GM19025 (cell line): ENCODE measurements around the gene SMIM24.

Experiments used
- ATAC-seq: cut with Tn5 transposase; IDR thresholded peaks from one replicate; pipeline ENCODE4 v1.9.1; 2021; ENCODE audit warnings: mild to moderate bottlenecking, low read depth, moderate library complexity; ENCODE audit not compliant: unreplicated experiment

Gene SMIM24

DNA sequence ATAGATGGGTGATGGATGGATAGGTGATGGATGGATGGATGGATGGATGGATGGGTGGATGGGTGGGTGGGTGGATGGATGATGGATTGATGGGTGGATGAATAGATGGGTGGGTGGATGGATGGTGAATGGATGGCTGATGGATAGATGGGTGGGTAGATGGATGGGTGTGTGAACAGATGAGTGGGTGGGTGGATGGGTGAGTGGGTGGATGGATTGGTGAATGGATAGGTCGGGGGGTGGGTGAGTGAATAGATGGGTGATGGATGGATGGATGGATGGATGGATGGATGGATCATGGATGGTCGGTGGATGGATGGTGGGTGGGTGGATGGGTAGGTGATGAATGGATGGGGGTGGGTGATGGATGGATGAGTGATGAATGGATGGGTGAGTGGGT is 3.5 kb downstream of the SMIM24 start:
- ATAC-seq: no peak

DNA sequence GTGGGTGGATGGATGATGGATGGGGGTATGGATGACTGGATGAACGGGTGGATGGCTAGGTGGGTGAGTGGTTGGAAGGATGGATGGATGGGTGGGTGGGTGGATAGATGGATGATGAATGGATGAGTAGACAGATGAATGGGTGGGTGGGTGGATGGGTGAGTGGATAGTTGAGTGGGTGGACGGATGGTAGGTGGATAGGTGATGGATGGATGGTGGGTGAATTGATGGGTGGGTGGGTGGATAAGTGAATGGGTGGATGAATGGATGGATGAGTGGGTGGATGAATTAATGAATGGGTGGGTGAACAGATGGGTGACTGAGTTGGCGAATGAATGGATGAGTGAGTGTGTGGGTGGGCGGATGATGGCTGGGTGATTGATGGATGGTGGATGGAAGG is 4.9 kb downstream of the SMIM24 start:
- ATAC-seq: no peak

DNA sequence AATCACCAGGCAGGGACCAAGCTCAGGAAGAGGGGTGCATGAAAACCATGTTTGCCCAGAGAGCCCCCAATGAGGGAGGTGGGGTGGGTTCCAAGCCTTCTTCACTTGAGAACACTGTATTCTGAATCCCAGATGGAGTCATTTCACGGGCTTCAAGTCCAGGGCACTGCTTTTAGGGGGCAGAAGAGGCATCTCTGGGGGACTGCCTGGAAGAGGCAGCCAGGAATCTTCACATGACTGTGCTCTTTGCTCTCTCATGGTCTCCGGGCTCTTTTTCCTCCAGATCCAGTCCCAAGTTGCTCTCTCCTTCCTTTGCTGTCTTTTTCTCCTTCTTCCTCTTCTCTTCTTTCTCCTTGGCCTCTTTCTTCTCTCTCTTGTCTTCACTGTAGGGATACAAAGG is 5.7 kb downstream of the SMIM24 start:
- no peak for ATAC-seq

DNA sequence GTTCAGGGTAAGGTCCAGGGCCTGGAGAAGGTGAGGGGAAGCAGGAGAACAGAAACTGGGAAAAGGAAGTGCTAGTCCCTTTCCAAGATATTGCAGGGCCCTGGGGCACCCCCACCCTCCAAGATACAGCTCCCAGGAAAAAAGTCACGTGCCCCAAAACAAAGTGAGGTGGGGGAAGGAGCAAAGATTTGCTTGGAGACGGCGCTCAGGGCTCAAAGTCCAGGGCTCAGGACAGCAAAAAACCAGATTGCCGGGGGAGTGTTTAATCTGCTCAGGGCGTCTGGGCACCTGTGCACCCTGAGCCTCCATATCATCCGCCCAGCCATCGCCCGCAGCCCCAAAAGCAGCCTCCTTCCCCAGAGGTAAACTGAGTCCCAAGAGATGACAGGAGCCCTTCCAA is 6.3 kb downstream of the SMIM24 start:
- no peak for ATAC-seq

DNA sequence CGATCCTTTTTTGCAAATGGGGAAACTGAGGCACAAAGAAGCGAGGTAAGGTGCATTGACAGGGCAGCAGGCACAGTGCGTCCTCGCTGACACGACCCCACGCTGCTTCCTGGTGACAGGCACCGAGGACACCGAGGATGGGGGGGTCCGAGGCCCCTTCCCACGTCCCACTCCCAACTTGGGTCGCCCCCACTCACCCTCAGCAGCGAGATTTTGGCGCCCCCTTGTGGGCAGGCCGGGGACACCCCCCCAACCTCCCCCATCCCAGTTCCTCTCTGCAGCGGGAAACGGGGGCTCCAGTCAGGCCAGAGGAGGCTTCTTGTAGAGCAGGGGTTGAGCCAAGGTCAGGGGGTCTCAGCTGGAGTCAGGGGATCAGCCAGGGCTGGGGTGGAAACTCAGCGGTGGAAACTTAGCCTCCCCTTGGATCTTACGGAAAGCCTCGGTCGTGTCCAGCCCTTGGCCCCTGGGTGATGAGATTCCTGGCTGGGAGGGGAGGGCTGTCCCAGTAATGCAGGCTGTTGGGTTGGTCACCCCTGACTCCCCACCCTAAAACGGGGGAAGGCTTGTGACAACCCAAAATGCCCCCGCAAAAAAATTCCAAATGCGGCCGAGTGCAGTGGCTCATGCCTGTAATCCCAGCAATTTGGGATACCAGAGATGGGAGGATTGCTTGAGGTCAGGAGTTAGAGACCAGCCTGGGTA is 8.2 kb downstream of the SMIM24 start:
- ATAC-seq: no peak

DNA sequence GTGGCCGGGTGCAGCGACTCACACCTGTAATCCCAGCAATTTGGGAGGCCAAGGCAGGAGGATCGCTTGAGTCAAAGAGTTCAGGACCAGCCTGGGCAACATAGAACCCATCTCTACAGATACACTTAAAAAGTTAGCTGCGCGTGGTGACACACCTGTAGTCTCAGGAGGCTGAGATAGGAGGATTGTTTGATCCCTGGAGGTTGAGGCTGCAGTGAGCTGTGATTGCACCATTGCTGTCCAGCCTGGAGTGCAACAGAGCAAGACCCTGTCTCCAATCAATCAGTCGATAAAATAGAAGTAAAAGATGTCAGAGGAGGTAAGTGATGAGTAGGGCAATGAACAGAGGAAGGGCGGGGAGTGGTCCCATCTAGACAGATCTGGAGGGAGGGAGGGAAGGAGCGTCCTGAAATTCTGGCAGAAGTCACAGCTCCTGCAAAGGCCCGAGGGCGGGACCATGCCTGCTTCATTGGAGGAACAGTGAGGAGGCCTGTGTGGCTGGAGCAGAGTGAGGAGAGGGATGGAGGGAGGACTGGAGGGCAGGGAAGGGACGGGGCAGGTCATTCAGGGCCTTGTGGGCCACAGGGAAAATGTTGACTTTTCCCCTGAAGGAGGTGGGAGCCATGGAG is 9.7 kb downstream of the SMIM24 start:
- ATAC-seq: no peak

DNA sequence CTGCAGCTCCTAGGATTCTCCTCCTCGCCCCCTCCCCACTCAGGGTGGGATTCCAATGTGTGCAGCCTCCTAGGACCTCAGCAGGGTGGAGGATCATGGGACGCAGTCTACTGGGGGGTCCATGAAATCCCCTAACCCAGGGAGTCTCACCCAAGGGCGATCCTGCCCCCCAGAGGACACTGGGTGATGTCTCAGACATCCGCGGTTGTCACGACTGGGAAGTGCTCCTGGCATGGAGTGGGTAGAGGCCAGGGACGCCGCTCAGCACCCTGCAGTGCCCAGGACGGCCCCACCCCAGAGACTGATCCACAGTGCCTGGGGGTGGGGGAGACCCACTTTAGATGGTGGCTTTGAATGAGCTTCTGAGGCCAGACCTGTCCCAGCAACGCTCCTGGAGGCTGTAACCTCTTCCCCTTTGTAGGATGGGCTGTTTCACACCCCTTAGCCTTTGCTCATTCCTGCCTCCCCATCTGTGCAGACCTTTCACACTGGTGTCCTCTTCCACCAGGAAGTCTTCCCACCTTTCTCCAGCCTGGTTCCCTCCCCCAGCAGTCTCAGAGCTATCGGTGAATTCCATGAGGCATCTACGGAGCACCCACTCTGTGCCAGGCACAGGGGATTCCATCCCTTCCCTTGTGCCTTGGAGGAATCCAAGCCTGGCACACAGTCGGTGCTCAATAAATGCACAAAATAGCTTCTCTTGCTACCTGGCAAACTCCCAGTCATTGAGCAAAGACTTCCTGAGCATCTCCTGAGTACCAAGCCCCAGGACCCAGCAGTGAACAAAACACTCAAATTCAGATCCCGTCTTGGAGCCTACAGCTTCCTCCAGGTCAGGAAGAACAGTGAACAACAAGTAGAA is 10.5 kb downstream of the SMIM24 start:
- no peak for ATAC-seq

DNA sequence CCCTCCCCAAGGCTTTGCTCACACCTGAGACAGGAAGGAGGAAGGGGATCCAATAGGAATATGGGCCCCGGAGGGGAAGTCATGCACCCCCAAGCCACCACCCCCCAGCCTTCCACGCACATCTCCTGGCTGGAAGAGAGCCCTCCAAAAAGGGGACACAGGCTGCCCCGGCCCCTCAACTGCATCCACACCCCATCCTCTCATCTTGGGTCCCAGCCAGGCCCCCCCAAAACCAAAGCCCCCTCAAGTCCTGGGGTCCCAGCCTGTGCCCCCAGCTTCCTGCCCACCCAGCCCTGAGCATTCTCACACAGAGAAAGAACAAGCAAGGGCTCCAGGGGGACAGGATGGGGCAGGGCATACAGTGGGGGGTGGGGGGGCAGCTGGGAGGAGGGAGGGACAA is 12.1 kb downstream of the SMIM24 start:
- no peak for ATAC-seq

DNA sequence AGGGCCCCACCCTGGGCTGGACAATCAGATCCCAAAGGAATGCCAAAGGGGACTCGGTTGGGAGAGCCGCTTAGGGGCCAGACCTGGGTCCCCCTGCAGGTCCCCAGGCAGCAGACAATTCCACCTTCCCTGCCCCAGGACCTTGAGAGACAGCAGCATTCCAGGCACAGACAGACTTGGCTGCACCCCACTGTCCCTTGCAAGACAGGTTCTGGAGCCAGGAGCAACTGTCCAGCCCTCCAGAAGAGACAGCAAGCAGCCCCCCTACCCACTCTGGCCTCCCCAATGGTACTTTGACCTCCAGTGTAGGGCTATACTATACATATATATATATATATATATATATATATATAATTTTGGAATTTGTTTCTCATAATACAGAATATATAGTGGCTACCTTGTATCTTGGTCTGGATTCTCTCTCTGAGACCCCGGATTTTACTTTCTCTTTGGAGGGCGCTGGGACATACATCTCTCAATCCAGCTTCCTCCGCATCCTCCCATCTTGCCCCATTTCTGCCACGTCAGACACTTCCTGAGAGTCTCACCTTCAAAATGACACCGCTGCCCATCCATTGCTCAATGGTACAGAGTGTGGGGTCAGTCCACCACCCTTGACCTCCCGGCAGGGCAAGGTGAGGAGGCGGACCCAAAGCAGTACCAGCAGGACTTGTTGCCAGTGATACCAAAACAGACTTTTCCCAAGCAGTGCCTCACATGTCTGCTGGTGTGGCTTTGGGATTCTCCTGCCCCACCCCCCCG is 12.7 kb downstream of the SMIM24 start:
- ATAC-seq: no peak

DNA sequence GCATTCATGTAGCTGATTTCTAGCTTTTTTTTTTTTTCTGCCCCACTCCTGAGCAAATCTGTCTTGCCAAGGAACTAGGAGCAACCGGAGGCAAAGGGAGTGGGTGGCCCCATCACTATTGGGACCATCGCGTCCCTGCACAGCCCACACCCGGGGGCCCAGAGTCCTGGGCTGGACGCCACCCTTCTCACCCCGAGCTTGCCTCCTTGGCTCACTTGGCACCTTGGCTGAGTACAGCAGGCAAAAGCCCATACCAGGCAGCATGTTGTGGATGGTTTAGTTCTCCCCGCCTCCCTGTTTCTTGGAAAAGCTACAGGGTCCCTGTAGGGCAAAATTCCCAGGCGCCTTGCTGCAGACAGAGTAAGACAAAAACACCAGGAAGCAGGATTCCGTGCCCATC is 13.7 kb downstream of the SMIM24 start:
- no peak for ATAC-seq

DNA sequence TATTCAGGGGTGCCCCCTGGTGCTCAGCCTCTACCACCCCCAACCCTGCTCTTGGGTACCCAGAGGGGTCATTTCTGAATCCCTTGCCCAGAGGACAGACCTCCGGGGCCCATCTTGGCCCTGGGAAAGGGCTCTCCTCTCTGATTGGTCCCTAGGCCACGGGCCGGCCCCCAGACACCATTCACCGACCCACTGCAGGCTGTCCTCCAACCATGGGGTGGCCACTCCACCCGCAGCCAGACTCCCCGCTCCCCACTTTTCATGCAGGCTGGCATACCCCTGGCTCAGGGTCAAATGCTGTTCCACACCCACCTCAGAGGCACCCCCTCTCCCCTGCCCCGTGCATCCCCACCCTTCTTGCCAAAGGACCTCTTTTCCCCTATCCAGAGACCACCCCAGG is 14.8 kb downstream of the SMIM24 start:
- no peak for ATAC-seq

DNA sequence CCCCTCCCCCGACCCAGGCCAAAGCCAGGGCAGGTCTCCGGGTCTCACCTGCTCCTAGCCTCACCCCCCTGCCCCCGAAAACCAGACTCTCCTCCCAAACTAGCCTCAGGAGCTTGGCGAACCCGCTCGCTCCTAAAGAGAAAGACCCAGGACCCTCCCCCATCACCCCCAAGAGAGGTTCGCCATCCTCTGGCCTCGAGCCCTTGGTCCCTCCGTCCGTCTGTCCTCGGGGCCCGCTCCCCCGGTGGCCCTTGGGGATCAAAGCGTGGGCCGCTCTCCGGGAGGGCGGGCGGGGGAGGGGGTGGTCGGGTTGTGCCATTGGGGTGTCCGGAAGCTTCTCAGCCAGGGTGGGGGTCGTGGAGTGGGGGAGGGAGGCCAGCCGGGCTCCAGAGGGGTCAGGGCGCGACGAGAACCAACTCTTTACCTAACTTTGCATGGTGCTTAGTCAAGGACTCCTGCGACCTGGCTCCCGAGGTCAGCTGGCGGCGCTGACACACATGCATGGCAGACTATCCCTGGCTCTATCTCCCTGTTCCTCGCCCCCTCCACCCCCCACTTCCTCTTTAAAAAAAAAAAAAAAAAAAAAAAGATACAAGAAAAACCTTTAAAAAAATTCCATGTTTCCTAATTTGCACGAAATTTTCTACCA is 15.6 kb downstream of the SMIM24 start:
- ATAC-seq: no peak

DNA sequence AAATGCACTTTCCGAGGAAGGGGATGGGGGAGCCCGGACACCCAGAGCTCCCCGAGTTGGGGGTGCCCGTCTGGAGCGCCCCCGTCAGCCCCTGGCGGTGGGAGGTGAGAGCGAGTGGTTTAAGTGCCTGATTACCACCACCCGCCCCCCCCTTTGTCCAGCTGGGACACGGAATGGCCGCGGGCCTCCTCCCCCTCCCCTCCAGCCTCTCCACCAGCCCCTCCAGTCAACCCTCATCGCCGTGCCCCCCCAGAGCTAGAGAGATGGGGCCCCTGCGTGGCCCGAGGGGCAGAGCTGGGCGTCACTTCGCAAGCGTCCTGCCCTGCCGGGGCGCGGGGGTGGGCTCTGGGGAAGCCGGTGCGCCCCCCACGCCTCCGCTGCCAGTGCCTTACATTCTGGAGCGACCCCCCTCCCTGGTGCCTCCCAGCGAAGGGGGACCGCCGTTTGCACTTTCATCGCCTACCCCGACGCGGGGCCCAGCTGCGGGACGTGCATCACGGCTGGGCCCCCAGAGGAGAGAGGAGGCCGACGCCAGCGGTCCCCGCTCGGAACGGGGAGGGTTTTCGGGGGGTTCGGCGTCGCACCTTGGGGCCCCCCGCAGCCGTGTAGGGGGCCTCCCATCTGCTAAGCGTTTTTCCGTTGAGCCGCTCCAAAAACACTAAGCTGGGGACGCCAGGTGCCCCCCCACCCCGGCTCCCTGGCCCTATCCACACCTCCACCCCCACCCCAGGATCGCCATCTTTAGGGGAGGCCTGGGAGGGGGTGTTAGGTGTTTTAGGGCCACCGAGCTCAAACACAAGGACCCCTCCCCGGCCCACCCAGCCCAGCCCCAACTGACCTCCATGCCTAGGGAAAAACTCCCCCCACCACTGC is 16.4 kb downstream of the SMIM24 start:
- no peak for ATAC-seq

DNA sequence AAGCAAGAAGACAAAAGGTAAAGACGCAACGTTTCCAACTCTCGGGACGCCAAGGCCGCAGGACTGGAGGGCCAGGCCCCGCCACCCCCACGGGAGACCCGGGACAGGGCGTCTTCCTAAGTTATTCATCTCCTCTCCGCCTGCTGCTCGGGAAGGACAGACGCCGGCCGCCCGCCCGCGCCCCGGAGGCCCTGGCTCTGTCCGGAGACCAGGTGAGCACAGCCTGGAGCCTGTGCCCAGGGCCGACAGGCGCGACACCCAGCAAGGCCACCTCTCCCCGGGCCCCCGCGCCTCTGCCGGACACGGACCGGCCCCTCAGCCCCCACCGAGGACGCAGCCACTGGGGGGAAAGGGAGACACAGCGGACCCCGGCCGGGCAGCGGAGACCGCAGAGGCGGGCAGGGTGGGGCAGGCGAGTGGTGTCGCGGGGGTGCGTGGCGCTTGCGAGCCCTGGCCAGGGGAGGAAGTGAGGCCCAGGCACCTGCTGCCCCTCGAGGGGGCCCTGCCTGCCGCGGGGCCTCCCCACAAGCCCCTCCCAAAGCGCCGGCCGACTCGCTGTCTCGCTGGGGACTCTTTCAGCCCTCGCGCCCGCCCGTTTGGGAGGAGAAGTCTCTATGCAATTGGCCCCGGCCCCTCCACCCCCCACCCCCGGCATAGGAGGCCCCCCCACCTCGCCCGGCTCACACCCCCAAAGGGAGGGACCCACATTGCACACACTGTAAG is 17.2 kb downstream of the SMIM24 start:
- no peak for ATAC-seq

DNA sequence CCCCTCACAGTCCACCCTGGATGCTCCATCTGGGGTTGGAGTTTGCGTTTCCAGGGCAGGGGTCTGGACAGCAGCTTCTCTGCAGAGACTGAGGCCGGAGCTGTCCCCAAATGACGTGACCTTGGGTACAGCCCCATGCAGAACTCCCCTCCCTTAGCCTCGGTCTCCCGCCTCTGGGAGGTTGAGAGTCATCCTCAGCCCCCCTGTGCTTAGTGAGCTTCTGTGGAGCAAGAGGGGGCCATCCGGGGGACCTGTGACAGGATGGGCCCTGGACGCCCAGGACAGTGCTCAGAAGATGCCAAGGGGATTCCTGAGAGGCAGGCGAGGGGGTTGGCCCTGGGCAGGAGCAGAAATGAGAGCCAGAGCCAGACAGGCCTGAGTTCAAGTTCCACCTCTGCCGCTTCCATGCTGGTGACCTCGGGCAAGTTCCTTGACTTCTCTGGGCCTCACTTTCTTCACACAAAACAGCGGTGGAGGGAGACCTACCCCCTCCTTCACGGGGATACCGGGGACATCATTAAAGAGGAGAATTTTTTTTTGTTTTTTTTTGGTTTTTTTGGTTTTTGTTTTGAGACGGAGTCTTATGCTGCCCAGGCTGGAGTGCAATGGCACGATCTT is 20.3 kb downstream of the SMIM24 start:
- ATAC-seq: no peak

DNA sequence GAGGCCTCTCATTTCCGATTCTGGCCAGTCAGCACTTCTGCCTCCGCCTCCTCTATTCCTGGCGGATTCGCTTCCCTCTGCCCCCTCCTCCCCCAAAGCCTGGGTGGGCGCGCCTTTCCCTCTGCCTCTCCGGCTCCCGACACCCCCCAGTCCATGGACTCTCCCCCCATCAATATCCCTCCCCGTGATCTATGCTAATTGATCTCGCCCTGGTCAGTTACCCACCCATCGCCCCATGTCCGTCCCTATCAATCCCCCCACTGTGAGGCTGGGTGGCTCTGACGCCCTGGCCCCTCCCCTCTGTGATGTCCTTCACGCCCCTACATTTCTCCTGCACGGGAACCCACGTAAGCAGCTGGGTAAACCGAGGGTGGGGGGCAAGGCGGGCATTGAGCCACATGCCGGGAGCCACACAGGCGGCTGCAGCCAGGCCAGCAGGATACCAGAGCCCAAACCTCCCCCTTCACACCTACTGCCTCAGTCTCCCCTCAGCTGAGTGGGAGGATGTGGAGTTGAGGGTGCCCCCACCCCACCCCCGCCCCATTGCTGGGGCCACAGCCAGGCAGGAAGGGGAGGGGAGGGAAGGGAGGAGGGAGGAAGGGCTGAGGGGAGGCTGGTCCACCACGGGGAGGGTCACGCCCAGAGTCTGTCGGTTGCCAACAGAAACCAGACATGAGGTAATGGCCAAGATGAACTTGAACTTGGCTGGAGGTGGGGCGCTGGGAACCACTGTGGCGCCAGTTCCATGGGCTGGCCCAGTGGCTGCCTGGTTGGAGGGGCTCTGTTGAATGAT is 21.0 kb downstream of the SMIM24 start:
- no peak for ATAC-seq

DNA sequence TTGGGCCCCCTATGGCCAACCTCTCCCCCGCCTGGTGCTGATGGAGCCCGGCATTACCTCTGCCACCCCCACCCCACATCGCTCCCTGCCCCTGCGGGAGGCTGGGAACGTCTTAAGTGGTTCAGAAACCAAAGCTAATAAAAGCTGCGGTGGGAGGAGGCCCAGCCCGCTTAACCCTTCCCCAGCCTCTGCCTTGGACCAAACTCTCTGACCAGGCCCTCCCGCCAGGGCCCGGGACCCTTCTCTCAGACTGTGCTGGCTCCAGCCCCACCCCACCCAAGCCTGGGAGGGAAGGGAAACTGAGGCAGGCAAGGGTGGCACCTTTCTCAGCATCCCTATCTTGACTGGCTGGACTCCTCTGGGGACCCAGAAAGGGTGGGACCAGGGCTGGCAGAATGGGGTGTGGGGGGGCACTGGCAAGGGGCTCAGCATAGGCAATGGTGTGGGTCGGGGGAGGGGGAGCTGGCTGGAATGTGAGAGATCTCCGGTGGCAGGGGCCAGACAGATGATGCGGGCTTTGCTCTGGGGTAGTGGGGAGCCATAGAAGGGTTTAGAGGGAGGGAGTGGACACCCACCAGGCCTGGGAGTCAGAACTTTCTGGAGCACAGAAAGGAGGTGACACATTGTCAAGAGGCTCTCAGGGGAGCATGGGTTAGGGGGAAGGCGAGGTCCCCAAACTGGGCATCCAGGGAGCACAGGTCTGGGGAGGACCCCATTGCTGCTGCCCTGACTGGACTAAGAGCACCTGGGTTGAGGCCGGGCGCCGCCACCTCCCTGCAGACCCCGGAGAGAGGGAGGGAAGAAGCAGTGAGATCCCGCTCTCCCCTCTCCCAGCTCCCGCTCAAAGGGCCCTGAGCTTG is 21.9 kb downstream of the SMIM24 start:
- ATAC-seq: no peak
